ENCODE measurements around the gene MSH5. TPM values are rescaled to one million over a fixed set of nuclear protein-coding genes. Genes with fewer than 3 reads are reported as not detected.

MSH5 gene
- total RNA-seq, 1 donor from 2014 or later, result 2.5 TPM

Small RNA genes within 50 kb of the gene (small RNA-seq; reads per million reads assigned to genes)
- gene LY6G6D (ENCODE audit: low replicate concordance) (not detected), gene MIR4646 (ENCODE audit: low replicate concordance) (not detected), gene MSH5-SAPCD1 (ENCODE audit: low replicate concordance) (not detected), gene RF00019 (ENCODE audit: low replicate concordance) (not detected), gene RNU6-850P (ENCODE audit: low replicate concordance) (not detected), gene SAPCD1 (ENCODE audit: low replicate concordance) (not detected)

Other genes starting within 250 kb of the MSH5 start
- gene MICB, start 241.9 kb upstream of the MSH5 start, total RNA-seq, result 0.25 TPM
- not detected for gene MCCD1, start 211.0 kb upstream of the MSH5 start, total RNA-seq
- gene DDX39B, start 198.0 kb upstream of the MSH5 start, total RNA-seq, result 230 TPM
- 57.5 TPM for gene ATP6V1G2, start 193.4 kb upstream of the MSH5 start, total RNA-seq
- gene NFKBIL1, start 192.4 kb upstream of the MSH5 start, total RNA-seq, result 10.6 TPM
- not detected for gene LTA, start 167.7 kb upstream of the MSH5 start, total RNA-seq
- not detected for gene TNF, start 164.4 kb upstream of the MSH5 start, total RNA-seq
- not detected for gene LTB, start 157.6 kb upstream of the MSH5 start, total RNA-seq
- gene LST1, start 153.7 kb upstream of the MSH5 start, total RNA-seq, result 0.74 TPM
- not detected for gene NCR3, start 147.0 kb upstream of the MSH5 start, total RNA-seq
- gene AIF1, start 124.8 kb upstream of the MSH5 start, total RNA-seq, result 5.7 TPM
- 55.1 TPM for gene PRRC2A, start 119.3 kb upstream of the MSH5 start, total RNA-seq
- gene BAG6, start 87.3 kb upstream of the MSH5 start, total RNA-seq, result 136 TPM
- 0.98 TPM for gene APOM, start 84.1 kb upstream of the MSH5 start, total RNA-seq
- gene C6orf47, start 79.2 kb upstream of the MSH5 start, total RNA-seq, result 11.6 TPM
- gene GPANK1, start 75.0 kb upstream of the MSH5 start, total RNA-seq, result 8.9 TPM
- 55.8 TPM for gene CSNK2B, start 73.9 kb upstream of the MSH5 start, total RNA-seq
- gene LY6G5B, start 70.0 kb upstream of the MSH5 start, total RNA-seq, result 3.4 TPM
- gene LY6G5C, start 58.9 kb upstream of the MSH5 start, total RNA-seq, result 1.2 TPM
- 40.3 TPM for gene ABHD16A, start 36.7 kb upstream of the MSH5 start, total RNA-seq
- not detected for gene LY6G6F, start 33.1 kb upstream of the MSH5 start, total RNA-seq
- gene LY6G6D, start 24.7 kb upstream of the MSH5 start, total RNA-seq, result 0.74 TPM
- gene LY6G6C, start 18.3 kb upstream of the MSH5 start, total RNA-seq, result 0.25 TPM
- gene MPIG6B, start 16.6 kb upstream of the MSH5 start, total RNA-seq, result not detected
- gene DDAH2, start 10.7 kb upstream of the MSH5 start, total RNA-seq, result 108 TPM
- 16.5 TPM for gene CLIC1, start 3.5 kb upstream of the MSH5 start, total RNA-seq
- 0.74 TPM for gene SAPCD1, start 22.7 kb downstream of the MSH5 start, total RNA-seq
- gene VWA7, start 37.3 kb downstream of the MSH5 start, total RNA-seq, result 0.98 TPM
- 41.1 TPM for gene VARS1, start 55.7 kb downstream of the MSH5 start, total RNA-seq
- 10.3 TPM for gene LSM2, start 67.0 kb downstream of the MSH5 start, total RNA-seq
- gene HSPA1L, start 75.3 kb downstream of the MSH5 start, total RNA-seq, result 3.7 TPM
- gene HSPA1A, start 75.5 kb downstream of the MSH5 start, total RNA-seq, result 351 TPM
- gene HSPA1B, start 87.7 kb downstream of the MSH5 start, total RNA-seq, result 543 TPM
- 14.0 TPM for gene NEU1, start 122.8 kb downstream of the MSH5 start, total RNA-seq
- not detected for gene SLC44A4, start 139.0 kb downstream of the MSH5 start, total RNA-seq
- 65.6 TPM for gene EHMT2, start 157.7 kb downstream of the MSH5 start, total RNA-seq
- gene ZBTB12, start 162.1 kb downstream of the MSH5 start, total RNA-seq, result 21.9 TPM
- gene C2, start 187.7 kb downstream of the MSH5 start, total RNA-seq, result 1.7 TPM
- 0.49 TPM for gene CFB, start 206.1 kb downstream of the MSH5 start, total RNA-seq
- 34.7 TPM for gene NELFE, start 219.0 kb downstream of the MSH5 start, total RNA-seq
- gene SKIC2, start 219.2 kb downstream of the MSH5 start, total RNA-seq, result 18.7 TPM
- gene DXO, start 232.1 kb downstream of the MSH5 start, total RNA-seq, result 7.1 TPM
- 14.5 TPM for gene C4A, start 242.1 kb downstream of the MSH5 start, total RNA-seq

All from temporal lobe (tissue), 2 donors.